Astrocyte of the cerebellum (primary cell): ENCODE results near the gene NKD2.

Experiments
- DNase-seq: peaks from one replicate; pipeline ENCODE4 v3.0.0-alpha.2; 2011; ENCODE audit warnings: low read depth
- H3K4me3 ChIP-seq: 2 replicates; pipeline ENCODE4 v1.5.1; 2011; ENCODE audit warnings: mild to moderate bottlenecking, low read depth, low read length, moderate library complexity
- CTCF ChIP-seq: IDR thresholded peaks from 2 replicates; pipeline ENCODE4 v1.5.1; 2012; ENCODE audit warnings: low read length, low read depth, moderate library complexity, mild to moderate bottlenecking; ENCODE audit errors: missing control alignments
- in situ Hi-C: cut with HindIII; loops from 2 replicates; pipeline ENCODE4 v1.10.0; 2017; ENCODE audit warnings: low sequenced_read_pairs

NKD2 gene

GRCh38 chr5:1065143-1065750 is 56.6 kb downstream of the NKD2 start:
- DNase-seq: no peak
- TF ChIP-seq CTCF: no peak
- in situ Hi-C loops: no loop called here
- H3K4me3 ChIP-seq: no peak overlapping the region

- no peak overlapping the region for H3K4me3 ChIP-seq
- no peak for TF ChIP-seq CTCF
- in situ Hi-C loops: no loop called here
- no peak for DNase-seq
These were observed 57.5 kb downstream of the NKD2 start for GRCh38 chr5:1065891-1066650.

GRCh38 chr5:1066676-1067075 is 58.1 kb downstream of the NKD2 start:
- no peak for TF ChIP-seq CTCF
- no peak for DNase-seq
- no peak overlapping the region for H3K4me3 ChIP-seq
- in situ Hi-C loops: no loop called here

- in situ Hi-C loops: no loop called here
- no peak for TF ChIP-seq CTCF
- no peak for DNase-seq
- H3K4me3 ChIP-seq: no peak overlapping the region
These were observed 58.8 kb downstream of the NKD2 start for GRCh38 chr5:1067141-1068121.

- H3K4me3 ChIP-seq: no peak overlapping the region
- DNase-seq: no peak
- in situ Hi-C loops: no loop called here
- TF ChIP-seq CTCF: no peak
These were observed 59.7 kb downstream of the NKD2 start for GRCh38 chr5:1068204-1068894.
